ENCODE data around the gene RAD51AP1. TPM values are rescaled to one million over a fixed set of nuclear protein-coding genes. Genes with fewer than 3 reads are reported as not detected.

Gene RAD51AP1
- total and polyA plus RNA-seq, 2 of the 8 experiments (the other 6 are each of a cell fraction or from before 2014, with no cell fraction given), result 29.7 to 48.3 TPM

DNA sequence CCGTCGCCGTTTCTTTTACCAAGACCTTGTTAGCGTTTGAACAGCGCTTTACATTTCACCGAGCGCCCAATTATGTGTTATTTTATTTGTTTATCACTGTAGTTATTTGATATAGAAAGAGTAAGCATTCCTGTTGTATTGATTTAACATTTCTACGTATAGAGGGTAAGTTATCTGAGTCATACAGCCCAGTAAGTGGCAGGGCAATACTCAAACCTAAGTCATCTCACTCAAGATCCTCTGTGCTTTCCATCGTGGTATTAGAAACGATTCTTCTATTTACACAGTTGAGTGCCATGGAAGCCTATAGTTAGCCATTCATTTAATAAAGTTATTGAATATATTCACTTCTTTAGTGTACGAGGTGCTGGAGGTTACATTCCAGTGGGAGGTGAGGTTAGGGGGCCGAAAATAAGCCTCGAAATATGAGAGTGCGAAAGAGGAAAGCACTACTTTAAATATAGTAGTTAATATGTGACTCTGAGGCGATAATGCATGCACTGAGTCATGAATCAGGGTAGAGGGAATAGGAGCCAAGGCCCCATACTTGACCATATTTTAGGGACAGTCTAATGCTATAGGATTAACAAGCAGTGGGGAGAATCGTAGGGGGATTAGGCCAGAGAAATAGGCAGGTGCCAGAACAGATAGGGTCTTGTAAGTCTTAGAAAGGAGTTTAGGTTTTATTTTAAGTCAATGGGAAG is 629 bp downstream of the RAD51AP1 start:
- Histone ChIP-seq H3K9ac (replicated peaks in 1 of 4; ENCODE audit: extremely low read depth in 1 of 4, low read depth in 3 of 4, low read length in 3 of 4) (peak overlapping the region; percentile 86 to 100 (median 99)), H4K8ac (ENCODE audit: extremely low read depth, insufficient read depth, low read length) (peak overlapping the region; percentile 83; the same call in 1 of the 2 replicates), H4K5ac (ENCODE audit: insufficient read length, low read depth, low read length) (no peak overlapping the region), H3K18ac (ENCODE audit: extremely low read depth, low read length) (no peak overlapping the region), H2BK120ac (replicated peaks; ENCODE audit: low read depth, low read length) (no peak overlapping the region), H4K91ac (replicated peaks; ENCODE audit: insufficient read length, low read length) (no peak overlapping the region), H3K79me2 (ENCODE audit: control insufficient read depth in 1 of 2, insufficient read depth in 2 of 2, low read length in 2 of 2) (peaks cover 7 to 45% of the 10 kb centered on the region in 2 experiments), H3K4ac (replicated peaks; ENCODE audit: insufficient read length, low read depth, low read length) (no peak overlapping the region), H3K4me3 (ENCODE audit: extremely low read depth in 1 of 4, insufficient read depth in 2 of 4, low read depth in 3 of 4, low read length in 4 of 4) (peak overlapping the region; percentile 82 to 100 (median 90)), H3K23ac (ENCODE audit: insufficient read length) (no peak overlapping the region), H3K79me1 (ENCODE audit: low read depth, low read length) (no peaks in the 10 kb centered on the region), H2AFZ (ENCODE audit: low read length) (peak overlapping the region; percentile 92), H3K27me3 (replicated peaks in 1 of 4; ENCODE audit: control insufficient read depth in 3 of 4, extremely low read depth in 1 of 4, insufficient read depth in 3 of 4, low read length in 3 of 4) (no peaks in the 10 kb centered on the region), H3K4me1 (replicated peaks in 1 of 4; ENCODE audit: control insufficient read depth in 3 of 4, insufficient read depth in 4 of 4, low read length in 3 of 4) (peaks cover 0 to 6% (median 2%) of the 10 kb centered on the region in 4 experiments; a peak in 4 of 7 replicates), H2AK5ac (ENCODE audit: low read depth, low read length) (no peak overlapping the region), H3K14ac (ENCODE audit: insufficient read length) (no peak overlapping the region), H3K23me2 (ENCODE audit: low read depth, low read length) (peaks cover 10% of the 10 kb centered on the region), H2BK12ac (ENCODE audit: low read depth, low read length) (peak overlapping the region; percentile 23; the same call in 1 of the 2 replicates), H2BK5ac (ENCODE audit: low read depth, low read length) (peak overlapping the region; percentile 87; the same call in 1 of the 2 replicates), H3K36me3 (ENCODE audit: control insufficient read depth in 2 of 4, insufficient read depth in 4 of 4, low read length in 3 of 4) (peaks cover 0 to 20% (median 10%) of the 10 kb centered on the region in 4 experiments; a peak in 3 of 8 replicates), H2BK20ac (ENCODE audit: low read length) (no peak overlapping the region), H3K4me2 (ENCODE audit: insufficient read depth in 1 of 2, low read depth in 2 of 2, low read length in 2 of 2) (peak overlapping the region; percentile 82 to 87), H4K20me1 (replicated peaks in 1 of 2; ENCODE audit: control insufficient read depth in 1 of 2, insufficient read depth in 2 of 2, low read length in 2 of 2) (peaks cover 0 to 2% of the 10 kb centered on the region in 2 experiments), H3K56ac (replicated peaks; ENCODE audit: insufficient read length, low read depth, low read length) (peak overlapping the region; percentile 1), H3K9me3 (ENCODE audit: insufficient read depth in 2 of 2, low read depth in 1 of 2, low read length in 1 of 2) (no peaks in the 10 kb centered on the region), H2BK15ac (ENCODE audit: low read length) (no peak overlapping the region), H3K27ac (ENCODE audit: low read depth, low read length) (peak overlapping the region; percentile 99)
- CTCF ChIA-PET (ENCODE audit: partially characterized antibody), result interaction anchor here (0.8 kb wide), 1 partner anchor 12 kb away, joined by 3 read pairs; no protein-coding TSS in a partner anchor
- no peak for DNase-seq (ENCODE audit: low read depth in 1 of 2, low spot score in 2 of 2)
- POLR2A ChIA-PET (ENCODE audit: partially characterized antibody), result interaction anchor here (0.9 to 2.0 kb wide), 4 partner anchors 15 to 116 kb away, joined by 3 to 10 read pairs (median 3); partner anchors contain the start of gene DYRK4
- 29% methylated on average over 16 of the region's 16 CpGs; no CpG with 5 or more reads in 1 of the 2 experiments for WGBS, 2 experiments (ENCODE audit: extremely low coverage in 1 of 2, insufficient coverage in 1 of 2, insufficient read length in 1 of 2, insufficient replicate concordance in 2 of 2, low coverage in 1 of 2, low lambda C conversion rate in 2 of 2, missing lambda C conversion rate in 1 of 2)
- FAIRE-seq, result no peak
- no peak for TF ChIP-seq TBP (IDR thresholded peaks at IDR 0.05; ENCODE audit: low read depth, low read length)
- no peak for TF ChIP-seq GABPA (IDR thresholded peaks at IDR 0.05; ENCODE audit: borderline replicate concordance, insufficient read depth, low read length)
- no peak for TF ChIP-seq CTBP2 (IDR thresholded peaks at IDR 0.05; ENCODE audit: borderline replicate concordance, insufficient read depth, insufficient read length, low read length)
- no peak for TF ChIP-seq SUZ12 (IDR thresholded peaks at IDR 0.05; ENCODE audit: low read length)
- no peak for TF ChIP-seq BCL11A (IDR thresholded peaks at IDR 0.05; ENCODE audit: low read depth in 2 of 2, low read length in 2 of 2)
- no peak for TF ChIP-seq SP4 (IDR thresholded peaks at IDR 0.05; ENCODE audit: low read length)
- no peak for TF ChIP-seq TCF12 (IDR thresholded peaks at IDR 0.05; ENCODE audit: low read depth, low read length)
- no peak for TF ChIP-seq ASH2L (IDR thresholded peaks at IDR 0.05; ENCODE audit: low read length)
- TF ChIP-seq, protein P1, sequence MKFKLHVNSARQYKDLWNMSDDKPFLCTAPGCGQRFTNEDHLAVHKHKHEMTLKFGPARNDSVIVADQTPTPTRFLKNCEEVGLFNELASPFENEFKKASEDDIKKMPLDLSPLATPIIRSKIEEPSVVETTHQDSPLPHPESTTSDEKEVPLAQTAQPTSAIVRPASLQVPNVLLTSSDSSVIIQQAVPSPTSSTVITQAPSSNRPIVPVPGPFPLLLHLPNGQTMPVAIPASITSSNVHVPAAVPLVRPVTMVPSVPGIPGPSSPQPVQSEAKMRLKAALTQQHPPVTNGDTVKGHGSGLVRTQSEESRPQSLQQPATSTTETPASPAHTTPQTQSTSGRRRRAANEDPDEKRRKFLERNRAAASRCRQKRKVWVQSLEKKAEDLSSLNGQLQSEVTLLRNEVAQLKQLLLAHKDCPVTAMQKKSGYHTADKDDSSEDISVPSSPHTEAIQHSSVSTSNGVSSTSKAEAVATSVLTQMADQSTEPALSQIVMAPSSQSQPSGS (IDR thresholded peaks at IDR 0.05; ENCODE audit: low read length), result no peak
- no peak for TF ChIP-seq CHD1 (IDR thresholded peaks at IDR 0.05; ENCODE audit: low read depth, low read length)
